Neutrophil (primary cell): Measurements from ENCODE around the gene TBC1D9.

Experiments
- H3K27ac ChIP-seq: fragments of 200-600 bp; sonication (generic); 2 replicates; pipeline ENCODE4 v1.5.1; 2016; ENCODE audit warnings: mild to moderate bottlenecking, moderate library complexity
- H3K27me3 ChIP-seq: fragments of 200-600 bp; sonication (generic); 2 replicates; pipeline ENCODE4 v1.6.0; 2016; ENCODE audit warnings: mild to moderate bottlenecking
- H3K36me3 ChIP-seq: fragments of 200-600 bp; sonication (generic); 2 replicates; pipeline ENCODE4 v1.5.1; 2017
- H3K4me1 ChIP-seq, 2 experiments: fragments of 200-600 bp in 1 of 2; sonication (generic) in 1 of 2; 1 replicate in 1 of 2; 2 replicates in 1 of 2; pipeline versions ENCODE4 v1.5.1 to v1.6.1; 2013 to 2016; ENCODE audit warnings: low read depth in 1 of 2, low read length in 1 of 2, mild to moderate bottlenecking in 1 of 2, moderate library complexity in 1 of 2; ENCODE audit not compliant: control insufficient read depth in 1 of 2, insufficient read depth in 1 of 2
- H3K4me3 ChIP-seq, 2 experiments: fragments of 200-600 bp in 1 of 2; sonication (generic) in 1 of 2; 1 replicate in 1 of 2; 2 replicates in 1 of 2; pipeline ENCODE4 v1.5.1; 2013 to 2016; ENCODE audit warnings: low read depth in 1 of 2, low read length in 1 of 2, mild to moderate bottlenecking in 1 of 2, moderate library complexity in 1 of 2
- H3K9me3 ChIP-seq: fragments of 200-600 bp; sonication (generic); 2 replicates; pipeline ENCODE4 v1.5.1; 2016
- CTCF ChIP-seq: fragments of 200-600 bp; sonication (generic); IDR thresholded peaks from 2 replicates; pipeline ENCODE4 v1.5.1; 2016; ENCODE audit warnings: antibody characterized with exemption

Gene TBC1D9

GRCh38 chr4:140719686-140720085, 36.5 kb downstream of the TBC1D9 start:
- Histone ChIP-seq H3K27me3 (no peaks in the 10 kb centered on the region), H3K27ac (no peak overlapping the region), H3K4me3 (no peak overlapping the region), H3K36me3 (no peaks in the 10 kb centered on the region), H3K4me1 (no peaks in the 10 kb centered on the region), H3K9me3 (no peaks in the 10 kb centered on the region)
- TF ChIP-seq CTCF = no peak

- Histone ChIP-seq H3K27ac (no peak overlapping the region), H3K4me3 (no peak overlapping the region), H3K27me3 (no peaks in the 10 kb centered on the region), H3K9me3 (no peaks in the 10 kb centered on the region), H3K4me1 (no peaks in the 10 kb centered on the region), H3K36me3 (no peaks in the 10 kb centered on the region)
- no peak for TF ChIP-seq CTCF
Observed at GRCh38 chr4:140719022-140719421, 37.2 kb downstream of the TBC1D9 start.

- H3K9me3 ChIP-seq = no peaks in the 10 kb centered on the region
- no peak overlapping the region for H3K27ac ChIP-seq
- H3K27me3 ChIP-seq = no peaks in the 10 kb centered on the region
- H3K4me1 ChIP-seq = no peaks in the 10 kb centered on the region
- no peaks in the 10 kb centered on the region for H3K36me3 ChIP-seq
- no peak overlapping the region for H3K4me3 ChIP-seq
- no peak for TF ChIP-seq CTCF
Observed at GRCh38 chr4:140718241-140718952, 37.8 kb downstream of the TBC1D9 start.

GRCh38 chr4:140717313-140717712, 38.9 kb downstream of the TBC1D9 start:
- Histone ChIP-seq H3K4me3 (no peak overlapping the region), H3K27ac (no peak overlapping the region), H3K9me3 (no peaks in the 10 kb centered on the region), H3K36me3 (no peaks in the 10 kb centered on the region), H3K4me1 (no peaks in the 10 kb centered on the region), H3K27me3 (no peaks in the 10 kb centered on the region)
- TF ChIP-seq CTCF = no peak

- no peaks in the 10 kb centered on the region for H3K27me3 ChIP-seq
- no peak for TF ChIP-seq CTCF
- H3K4me3 ChIP-seq = no peak overlapping the region
- no peaks in the 10 kb centered on the region for H3K36me3 ChIP-seq
- H3K9me3 ChIP-seq = no peaks in the 10 kb centered on the region
- no peak overlapping the region for H3K27ac ChIP-seq
- H3K4me1 ChIP-seq = no peaks in the 10 kb centered on the region
Observed at GRCh38 chr4:140715119-140715518, 41.1 kb downstream of the TBC1D9 start.
